SKM-1 treated with dmso at 0.1 percent for 144 hours (cell line): Measurements from ENCODE around the gene CAMK2A.

ENCODE experiments used
- DNase-seq: peaks from one replicate; lab custom pipeline; 2025; ENCODE audit not compliant: unreplicated experiment; lab: John Stamatoyannopoulos, UW

Gene CAMK2A

DNA sequence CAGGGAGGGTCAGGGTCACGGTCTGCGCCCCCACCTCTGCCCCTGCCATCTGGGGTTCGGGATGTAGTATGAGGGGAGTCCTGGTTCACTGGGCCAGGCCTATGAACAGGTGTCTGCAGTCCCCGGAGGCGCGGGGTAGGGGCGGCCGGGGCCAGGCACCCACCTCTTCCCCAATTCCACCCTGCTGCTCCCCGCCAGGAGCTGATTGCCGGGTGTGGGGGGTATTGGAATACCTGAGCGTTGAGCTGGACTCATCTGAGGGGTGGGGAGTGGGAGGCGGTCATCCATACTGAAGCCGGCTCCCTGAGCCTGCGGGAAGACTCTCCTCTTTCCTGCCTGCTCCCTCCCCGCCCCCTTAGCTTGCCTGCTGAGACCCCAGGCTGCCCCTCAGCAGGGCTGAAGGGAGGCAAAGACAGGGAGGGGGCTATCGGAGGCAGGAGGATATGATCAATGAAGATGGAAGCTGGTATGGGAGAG, 99.0 kb downstream of the CAMK2A start:
- DNase-seq, result no peak

DNA sequence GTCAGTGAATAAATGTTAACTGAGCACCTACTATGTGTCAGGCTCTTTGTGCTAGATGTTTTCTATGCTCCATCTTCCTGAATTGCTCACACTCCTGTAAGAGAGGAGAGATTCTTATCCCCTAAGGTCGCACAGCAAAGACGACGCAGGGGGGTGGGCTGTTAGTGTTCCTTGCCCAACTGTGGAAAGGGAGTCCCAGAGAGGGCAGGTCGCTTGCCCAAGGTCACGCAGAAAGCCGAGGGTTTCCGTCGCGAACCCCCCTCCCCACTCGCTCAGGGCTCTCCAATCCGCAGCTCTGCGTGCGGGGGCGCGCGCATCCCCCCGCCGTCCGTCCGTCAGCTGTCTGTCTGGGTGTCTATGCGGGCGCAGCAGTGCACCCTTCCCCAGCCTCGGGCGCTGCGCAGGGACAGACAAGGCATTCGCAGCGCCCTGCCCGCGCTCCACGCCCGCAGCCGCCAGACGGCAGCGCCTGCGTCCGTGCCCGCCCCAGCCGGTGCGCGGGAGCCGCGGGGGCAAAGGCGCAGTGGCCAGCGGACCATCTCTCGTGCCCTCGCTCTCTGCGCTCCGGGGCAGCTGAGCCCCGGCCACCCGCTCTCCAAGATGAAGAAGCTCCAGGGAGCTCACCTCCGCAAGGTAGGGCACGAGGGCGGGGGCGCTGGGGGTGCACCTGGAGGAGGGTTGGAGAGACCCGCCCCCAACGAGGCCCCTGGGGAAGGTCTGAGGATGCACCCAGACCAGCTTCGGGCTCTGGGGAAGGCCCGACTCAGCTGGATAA, 99.7 kb downstream of the CAMK2A start, which contains the start of gene SLC6A7:
TSS of gene SLC6A7 (plus strand) at position 335 of the 775 bp plus-strand sequence. CDS start at position 601, 266 bp downstream.
- DNase-seq, result no peak

DNA sequence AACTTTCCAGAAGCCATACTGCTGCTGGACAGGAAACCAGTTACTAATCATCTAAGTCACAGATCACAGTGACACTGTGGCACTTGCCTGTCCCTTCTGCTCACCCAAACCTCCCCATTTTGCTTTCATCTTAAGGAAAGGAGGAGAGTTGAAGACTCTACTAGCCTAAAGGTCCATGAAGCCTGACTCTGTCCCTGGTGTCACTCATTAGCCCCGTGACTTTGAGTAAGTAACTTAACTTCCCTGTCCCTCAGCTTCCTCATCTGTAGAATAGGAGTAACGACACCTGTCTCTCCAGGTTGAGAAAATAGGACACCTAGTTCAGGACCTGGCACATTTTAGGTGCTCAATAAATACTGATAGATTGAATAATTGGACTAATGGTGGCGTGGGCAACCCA, 100.2 kb downstream of the CAMK2A start:
- DNase-seq, result no peak

DNA sequence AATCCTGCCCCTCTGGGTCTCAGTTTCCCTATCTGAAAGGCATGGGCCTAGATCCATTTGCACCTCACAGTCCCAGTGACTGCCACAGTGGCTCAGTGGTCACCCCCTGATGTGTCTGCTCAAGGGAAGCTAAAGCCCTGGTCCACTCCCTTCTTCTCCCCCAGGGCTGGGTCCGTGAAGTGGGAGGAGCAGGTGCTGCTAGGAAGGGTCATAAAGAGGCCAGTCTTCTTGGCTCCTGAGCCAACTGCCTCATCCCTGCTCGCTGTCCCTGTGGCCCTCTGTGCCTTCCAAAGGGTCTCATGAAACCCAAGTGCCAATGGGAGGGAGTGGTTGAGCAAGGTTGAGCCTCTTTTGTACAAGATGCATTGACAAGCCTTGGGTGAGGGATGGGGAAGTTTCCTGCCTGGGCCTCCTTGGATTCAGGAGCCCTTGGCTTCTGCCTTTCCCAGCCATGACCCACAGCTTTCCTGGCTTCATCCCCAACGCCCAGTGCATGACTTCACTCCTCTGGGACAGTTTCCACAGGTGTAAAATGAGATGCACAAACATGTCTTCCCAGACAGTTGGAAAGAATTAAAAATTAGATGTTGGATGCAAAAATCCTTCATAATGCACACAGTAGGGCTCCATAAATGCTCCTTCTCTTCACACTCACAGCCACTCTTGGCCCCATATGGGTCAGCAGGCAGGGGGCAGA, 101.3 kb downstream of the CAMK2A start:
- no peak for DNase-seq

DNA sequence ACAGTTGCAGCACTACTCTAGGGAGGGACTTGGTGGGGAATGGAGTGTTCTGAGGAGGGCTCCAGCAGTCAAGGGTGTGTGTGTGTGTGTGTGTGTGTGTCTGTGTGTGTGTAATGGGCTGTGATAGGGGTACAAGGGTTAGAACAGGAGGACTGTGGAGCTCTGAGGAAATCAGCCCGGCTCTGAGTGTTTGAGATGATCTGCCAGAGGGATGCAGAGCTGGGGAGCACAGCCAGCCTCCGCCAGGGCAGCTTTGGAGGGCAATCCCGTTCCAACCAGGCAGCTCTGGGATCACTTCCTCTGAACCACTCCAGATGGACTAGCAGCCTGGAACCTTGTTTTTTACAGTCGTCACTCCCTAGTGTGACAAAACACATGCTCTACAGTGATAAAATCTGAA, 102.7 kb downstream of the CAMK2A start:
- DNase-seq, result no peak

DNA sequence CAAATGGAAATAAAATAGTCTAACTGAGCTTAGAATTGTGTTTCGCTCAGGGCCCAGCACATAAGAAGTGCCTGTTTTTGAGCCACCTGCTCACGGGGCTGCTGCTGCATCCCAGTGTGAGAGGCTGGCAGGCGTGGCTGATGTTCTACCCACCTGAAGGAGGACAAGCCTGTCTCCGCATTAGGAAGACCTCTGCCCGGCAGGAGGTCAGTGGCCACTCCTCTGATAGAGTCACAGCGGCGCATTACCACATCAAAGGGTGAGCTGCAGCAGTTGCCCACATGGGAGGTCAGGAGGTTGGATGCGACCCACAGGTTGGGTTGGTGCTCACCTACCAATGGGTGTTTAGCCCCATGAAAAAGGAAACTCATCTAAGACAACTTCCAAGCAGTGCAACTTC, 103.4 kb downstream of the CAMK2A start:
- DNase-seq, result no peak

DNA sequence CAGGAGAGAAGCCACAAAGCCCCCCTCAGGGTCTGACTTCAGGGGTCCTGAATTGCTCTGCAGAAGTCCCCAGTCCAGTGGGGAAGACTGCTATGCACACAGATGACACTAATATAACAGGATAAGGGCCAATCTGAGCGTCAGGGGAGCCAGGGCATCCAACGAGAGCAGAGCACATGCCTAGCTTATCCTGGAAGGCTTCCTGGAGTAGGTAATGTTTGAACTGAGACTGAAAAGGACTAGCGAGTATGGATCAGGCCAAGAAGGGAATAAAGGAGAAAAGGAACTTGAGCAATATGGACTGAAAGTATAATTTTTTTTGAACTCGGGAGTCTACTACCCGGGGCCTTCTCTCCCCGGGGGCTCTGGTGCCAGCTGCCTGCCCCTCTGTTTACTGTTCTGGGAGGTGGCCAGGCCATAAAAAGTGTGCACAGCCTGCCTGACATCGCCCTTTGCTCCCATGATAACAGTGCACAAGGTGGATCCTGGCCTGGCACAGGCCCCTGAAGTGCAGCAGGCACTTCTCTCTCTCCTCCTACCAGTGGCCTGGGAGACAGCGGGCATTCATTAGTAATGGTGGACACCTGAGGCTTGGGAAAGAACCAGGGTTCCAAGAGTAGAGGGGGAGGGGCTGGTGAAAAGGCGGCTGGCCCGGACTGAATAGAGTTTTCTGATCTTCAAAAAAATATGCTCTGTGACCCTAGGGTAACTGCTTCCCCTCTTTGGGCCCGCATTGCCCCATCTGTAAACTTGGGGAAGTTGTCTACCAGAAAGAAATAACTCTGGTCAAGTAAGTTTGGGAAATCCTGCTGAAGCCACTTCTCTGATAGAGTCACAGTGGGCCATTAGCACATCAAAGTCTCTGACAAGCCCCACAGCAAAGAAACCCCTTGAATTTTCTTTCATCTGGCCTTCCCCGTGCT, 104.3 kb downstream of the CAMK2A start:
- DNase-seq, result peak; percentile 86

DNA sequence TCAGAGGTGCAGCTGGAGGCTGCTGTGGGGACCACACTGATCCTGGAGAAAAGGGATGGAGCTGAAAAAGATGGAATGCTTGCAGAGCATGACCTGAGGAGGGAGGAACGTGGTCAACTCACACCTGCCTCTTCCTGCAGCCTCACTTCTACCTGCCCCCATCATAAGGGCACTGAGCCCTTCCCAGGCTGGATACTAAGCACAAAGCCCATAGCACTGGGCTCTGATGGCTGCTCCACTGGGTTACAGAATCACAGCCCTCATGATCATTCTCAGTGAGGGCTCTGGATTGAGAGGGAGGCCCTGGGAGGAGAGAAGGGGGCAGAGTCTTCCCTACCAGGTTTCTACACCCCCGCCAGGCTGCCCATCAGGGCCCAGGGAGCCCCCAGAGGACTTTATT, 105.6 kb downstream of the CAMK2A start:
- DNase-seq, result no peak

DNA sequence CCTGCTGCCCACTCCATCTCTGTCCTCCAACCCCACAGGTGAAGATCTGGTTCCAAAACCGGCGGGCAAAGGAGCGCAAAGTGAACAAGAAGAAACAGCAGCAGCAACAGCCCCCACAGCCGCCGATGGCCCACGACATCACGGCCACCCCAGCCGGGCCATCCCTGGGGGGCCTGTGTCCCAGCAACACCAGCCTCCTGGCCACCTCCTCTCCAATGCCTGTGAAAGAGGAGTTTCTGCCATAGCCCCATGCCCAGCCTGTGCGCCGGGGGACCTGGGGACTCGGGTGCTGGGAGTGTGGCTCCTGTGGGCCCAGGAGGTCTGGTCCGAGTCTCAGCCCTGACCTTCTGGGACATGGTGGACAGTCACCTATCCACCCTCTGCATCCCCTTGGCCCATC, 106.1 kb downstream of the CAMK2A start:
- DNase-seq, result no peak

DNA sequence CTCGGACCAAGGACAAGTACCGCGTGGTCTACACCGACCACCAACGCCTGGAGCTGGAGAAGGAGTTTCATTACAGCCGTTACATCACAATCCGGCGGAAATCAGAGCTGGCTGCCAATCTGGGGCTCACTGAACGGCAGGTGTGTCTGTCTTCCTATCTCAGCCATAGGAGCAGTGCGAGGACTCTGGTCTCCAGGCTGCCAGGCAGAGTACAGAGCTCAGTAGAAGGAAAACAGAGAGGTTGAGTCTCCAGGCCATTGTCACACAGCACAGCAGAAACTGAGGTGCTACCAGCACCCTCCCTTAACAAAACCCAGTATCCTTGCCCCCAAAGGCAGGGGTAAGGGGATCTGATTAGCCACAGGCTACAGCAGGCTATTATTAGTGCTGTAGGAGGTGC, 106.8 kb downstream of the CAMK2A start:
- no peak for DNase-seq

DNA sequence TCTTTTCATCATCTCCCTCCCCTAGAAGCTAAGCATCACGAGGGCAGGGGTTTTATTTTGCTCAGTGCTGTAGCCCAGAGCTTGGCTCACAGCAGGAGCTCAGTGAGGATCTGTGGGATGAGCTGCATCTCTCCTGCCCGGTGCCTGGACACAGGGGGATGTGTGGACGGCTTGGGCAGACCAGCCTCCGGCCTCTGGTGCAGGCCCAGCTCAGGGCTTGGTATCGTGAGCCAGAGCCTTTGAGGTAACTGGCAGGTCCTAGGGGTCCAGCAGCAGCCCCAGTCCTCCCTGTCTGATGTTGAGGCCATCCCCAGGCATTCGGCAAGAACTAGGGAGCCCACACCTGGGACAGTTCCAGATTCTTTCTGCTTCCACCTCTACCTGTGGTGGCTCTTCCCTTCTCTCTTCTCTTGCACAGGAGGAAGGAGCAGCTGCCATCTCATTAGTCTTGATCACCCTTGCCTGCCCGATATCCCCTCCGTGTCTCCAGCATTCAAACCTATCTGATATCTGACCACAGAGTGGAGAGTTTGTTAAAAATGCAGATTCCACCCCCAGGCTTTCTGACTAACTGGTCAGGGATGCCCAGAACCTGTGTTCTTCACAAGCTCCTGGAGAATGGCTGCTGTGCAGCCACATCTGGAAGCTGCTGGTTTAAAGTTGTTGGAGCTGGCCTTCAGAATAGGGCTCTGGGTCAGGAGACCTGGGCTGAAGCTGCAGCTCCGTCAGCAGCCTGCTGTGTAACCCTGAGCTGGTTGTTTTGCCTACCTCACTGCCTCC, 107.6 kb downstream of the CAMK2A start:
- DNase-seq, result no peak

DNA sequence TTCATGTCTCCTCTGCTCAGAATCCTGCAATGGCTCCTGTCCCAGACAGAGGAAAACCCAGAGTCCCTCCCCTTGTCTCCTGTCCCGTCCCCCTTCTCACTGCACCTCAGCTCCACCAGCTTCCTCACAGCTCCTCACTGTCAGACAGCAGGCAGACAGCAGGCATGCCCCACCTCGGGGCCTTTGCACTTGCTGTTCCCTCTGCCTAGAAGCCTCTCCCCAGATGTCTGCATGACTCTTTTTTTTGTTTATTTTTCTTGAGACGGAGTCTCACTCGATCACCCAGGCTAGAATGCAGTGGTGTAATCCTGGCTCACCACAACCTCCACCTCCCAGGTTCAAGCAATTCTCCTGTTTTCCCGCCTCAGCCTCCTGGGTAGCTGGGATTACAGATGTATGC, 108.5 kb downstream of the CAMK2A start:
- DNase-seq, result no peak

DNA sequence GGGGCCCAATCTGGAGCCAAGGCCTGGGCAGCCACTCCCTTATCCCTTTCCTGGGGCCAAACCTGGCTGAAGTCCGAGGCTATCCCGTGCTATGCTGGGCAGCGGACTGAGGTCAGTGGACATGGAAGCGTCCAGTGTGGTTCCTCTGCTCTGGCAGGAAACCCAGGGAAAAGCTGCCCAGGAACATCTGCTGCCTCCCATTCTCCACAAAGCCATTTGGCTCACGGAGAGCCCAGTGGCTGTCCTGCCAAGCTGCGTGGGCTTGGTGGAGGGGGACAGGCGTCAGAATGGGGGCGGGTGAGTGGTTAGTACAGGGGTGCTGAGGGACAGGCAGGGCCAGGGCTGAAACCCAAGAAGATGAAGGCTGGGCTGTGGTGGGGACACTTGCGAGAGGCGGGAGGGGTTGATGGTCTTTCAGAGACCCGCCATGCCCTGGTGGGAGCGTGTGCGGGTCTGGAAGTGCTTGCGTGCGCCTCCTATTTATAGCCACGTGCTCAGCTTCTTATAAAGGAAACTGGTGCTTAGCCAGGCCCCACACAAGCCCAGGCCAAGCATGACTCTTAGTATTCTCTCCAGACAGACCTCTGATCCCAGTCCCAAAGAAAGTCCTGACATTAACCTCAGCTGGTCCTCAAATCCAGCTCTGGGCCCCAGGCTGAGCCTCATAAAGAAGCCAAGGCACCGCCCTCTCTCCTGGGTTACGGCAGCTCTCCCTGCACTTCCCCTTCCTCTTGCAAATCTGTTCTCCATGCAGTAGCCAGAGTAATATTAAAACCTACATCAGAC, 109.1 kb downstream of the CAMK2A start:
- DNase-seq, result peak; percentile 71

DNA sequence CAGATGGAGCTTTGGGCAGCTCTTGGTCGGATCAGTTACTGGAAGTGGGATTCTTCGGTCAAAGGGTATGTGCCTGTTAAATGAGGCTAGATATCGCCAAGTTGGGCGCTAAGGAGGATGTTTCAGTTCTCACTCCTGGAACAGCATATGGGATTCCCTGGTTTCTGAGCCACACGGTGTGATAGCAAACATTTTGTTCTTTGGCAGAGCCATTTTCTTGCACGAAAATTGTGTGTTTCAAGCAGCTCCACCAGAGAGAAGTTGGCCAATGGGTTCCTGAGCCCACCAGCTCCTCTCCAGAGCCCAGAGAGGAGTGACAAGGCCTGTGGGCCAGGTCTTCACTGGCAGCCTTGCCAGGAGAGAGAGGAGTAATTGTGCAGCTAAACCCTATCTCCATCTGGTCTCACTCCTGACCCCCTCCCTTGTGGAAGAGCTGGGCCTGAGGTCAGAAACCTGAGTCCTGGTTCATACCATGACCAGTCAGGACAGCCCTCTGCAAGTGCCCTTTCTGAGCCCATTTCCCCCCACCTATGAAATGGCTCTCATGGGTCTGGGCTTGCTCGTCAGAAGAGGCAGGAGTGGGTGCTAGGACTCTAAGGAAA, 110.5 kb downstream of the CAMK2A start:
- no peak for DNase-seq

DNA sequence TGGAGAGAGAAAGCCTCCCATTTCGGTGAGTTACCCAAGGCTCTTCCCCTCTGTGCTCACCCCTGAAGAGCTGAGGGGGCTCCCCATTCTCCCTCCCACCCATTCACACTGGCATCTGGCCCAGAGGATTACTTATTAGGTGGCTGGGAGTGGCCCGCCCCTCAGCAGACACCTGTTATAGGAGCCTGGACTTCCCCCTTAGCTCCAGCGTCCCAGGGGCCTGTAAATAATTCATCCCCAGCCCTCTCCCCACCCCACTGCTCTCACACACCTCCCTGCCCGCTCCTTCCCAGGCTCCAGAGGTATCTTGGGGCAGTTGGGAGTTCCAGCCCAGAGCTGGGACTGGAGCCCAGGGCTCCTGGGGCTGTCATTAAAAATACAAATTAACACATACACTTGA, 111.3 kb downstream of the CAMK2A start:
- no peak for DNase-seq

DNA sequence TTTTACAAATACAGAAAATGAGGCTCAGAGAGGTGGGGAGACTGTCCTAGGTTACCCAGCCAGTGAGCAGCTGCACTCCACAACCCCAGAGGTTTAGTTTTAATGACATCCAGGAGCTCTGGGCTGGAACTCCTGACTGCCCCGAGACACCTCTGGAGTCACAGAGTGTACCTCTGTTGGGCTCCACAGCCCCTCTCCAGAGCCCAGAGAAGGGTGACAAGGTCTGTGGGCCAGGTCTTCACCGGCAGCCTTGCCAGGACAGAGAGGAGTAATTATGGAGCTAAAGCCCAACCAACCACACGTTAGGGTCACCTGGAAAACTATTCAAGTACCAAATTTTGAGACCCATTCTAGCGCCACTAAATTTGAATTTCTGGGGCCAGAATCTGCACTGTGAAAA, 111.9 kb downstream of the CAMK2A start:
- DNase-seq, result no peak

DNA sequence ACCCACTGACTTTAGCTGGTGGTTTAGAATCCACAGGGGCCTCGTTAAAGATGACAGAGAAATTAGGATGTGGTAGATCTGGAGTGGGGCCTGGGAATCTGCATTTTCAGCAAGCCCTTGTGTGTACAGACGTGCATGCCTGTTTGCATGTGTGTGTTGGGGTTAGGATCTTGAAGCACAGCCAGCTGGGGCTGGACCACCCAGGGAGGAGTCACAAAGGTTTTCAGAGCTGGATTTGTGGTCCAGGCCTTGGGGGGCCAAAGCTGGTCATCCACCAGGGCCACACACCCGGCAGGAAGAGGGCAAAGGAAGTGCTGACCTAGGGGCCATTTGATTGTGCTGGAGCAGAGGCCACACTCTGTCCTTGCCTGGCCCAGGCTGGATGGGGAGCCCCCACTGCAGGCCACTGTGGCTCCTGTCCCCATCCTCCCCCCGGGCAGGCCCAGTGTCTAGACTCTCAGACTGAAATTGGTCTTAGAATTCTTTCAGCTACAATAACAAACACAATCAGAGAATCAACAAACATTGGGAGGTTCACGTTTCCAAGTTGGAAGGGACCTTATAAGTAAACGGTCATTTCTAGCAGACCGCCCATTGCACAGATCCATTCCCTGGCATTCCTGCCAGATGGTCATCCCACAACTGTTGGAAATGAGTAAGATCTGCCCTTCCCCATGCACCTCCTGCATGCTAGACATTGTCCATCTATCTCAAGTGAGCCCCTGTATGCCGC, 112.7 kb downstream of the CAMK2A start:
- no peak for DNase-seq

DNA sequence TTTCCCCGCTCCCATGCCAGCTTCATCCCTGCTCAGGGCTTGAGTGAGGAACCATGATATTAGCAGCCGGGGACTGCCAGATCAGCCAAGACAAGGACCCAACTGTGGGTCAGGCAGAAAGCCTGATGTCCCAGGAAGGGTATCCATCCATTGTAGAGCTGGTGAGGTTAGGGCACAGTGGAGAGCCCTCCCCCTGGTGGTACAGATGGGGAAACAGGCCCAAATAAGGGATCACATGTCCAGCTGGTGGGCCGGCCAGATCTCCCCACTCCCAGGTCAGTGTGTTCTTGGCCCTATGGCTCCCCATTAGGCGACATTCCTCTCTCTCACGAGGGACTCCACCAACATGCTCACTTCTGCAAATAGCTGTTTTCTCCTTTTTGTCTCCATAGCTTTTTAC, 114.0 kb downstream of the CAMK2A start:
- DNase-seq, result no peak

DNA sequence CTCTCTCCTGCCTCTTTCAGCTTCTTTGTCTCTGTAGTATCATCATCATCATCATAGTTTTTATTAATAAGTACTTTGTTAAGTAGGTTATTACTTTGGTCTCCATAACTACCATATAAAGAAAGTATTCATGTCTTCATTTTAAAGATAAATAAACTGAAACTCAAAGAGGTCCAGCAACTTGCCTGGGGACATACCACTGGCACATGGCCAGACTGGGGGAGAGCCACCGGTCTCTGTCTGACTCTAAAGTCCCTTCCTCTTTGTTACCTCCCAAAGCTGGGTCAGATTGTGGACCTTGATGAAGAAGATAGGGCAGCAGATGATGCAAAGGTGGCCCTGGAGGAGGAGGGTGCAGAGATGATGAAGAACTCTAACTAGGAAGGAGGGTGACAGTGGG, 114.5 kb downstream of the CAMK2A start:
- DNase-seq, result no peak
